Ovary (tissue), 9 donors: ENCODE data around the gene CUEDC2. TPM values are rescaled to one million over a fixed set of nuclear protein-coding genes. Genes with fewer than 3 reads are reported as not detected.
A peak's percentile ranks its signal among the peaks of the same experiment; 100 is the strongest.

Experiments used
- DNase-seq, 5 donors: peaks; one replicate each; pipeline ENCODE4 v3.0.0-alpha.2; 2019 to 2020
- H3K27ac ChIP-seq, 2 donors: fragments of 200-600 bp; one replicate each; pipeline versions ENCODE4 v1.5.1 to v1.8.0; 2019 to 2022
- H3K27me3 ChIP-seq: fragments of 200-600 bp; one replicate; pipeline ENCODE4 v1.8.0; 2022
- H3K36me3 ChIP-seq: fragments of 200-600 bp; sonication (generic); one replicate; pipeline ENCODE4 v1.5.1; 2019
- H3K4me1 ChIP-seq: one replicate; pipeline ENCODE4 v1.8.1; 2013; ENCODE audit warnings: mild to moderate bottlenecking, moderate library complexity; ENCODE audit not compliant: insufficient read depth
- H3K4me3 ChIP-seq: fragments of 200-600 bp; sonication (generic); one replicate; pipeline ENCODE4 v1.5.1; 2017
- H3K9me3 ChIP-seq, 2 donors: fragments of 200-600 bp in 1 of 2; sonication (generic) in 1 of 2; one replicate each; pipeline versions ENCODE4 v1.5.1 to v1.8.1; 2013 to 2019; ENCODE audit warnings: mild to moderate bottlenecking in 1 of 2, moderate library complexity in 1 of 2
- CTCF ChIP-seq, 3 donors: fragments of 450-650 bp in 2 of 3; fragments of 200-600 bp in 1 of 3; IDR thresholded peaks; one replicate each; pipeline versions ENCODE4 v1.5.1 to v1.8.0; 2016 to 2022; ENCODE audit warnings: antibody characterized with exemption in 3 of 3, mild to moderate bottlenecking in 1 of 3
- EP300 ChIP-seq: sonication (generic); formaldehyde crosslinking; IDR thresholded peaks from one replicate; pipeline ENCODE4 v1.6.1; 2017; ENCODE audit warnings: antibody characterized with exemption
- POLR2A ChIP-seq: fragments of 450-650 bp; IDR thresholded peaks from one replicate; pipeline ENCODE4 v1.6.1; 2017; ENCODE audit warnings: antibody characterized with exemption, mild to moderate bottlenecking, moderate library complexity
- WGBS, 3 donors: extraction: QIAGEN DNeasy Blood & Tissue Kit in 1 of 3; methylation state at CpG; one replicate each; pipeline versions ENCODE4 v1.1.5 to v1.1.7; 2013 to 2017; 5-methylcytosine and 5-hydroxymethylcytosine counted together
- intact Hi-C, 4 donors: fragments of 100-400 bp; cut with DNase I; formaldehyde crosslinking; loops; one replicate each; pipeline versions ENCODE4 v1.11.0 to v1.15.1; 2022 to 2023
- polyA plus RNA-seq, 2 donors: library from polyadenylated mRNA; stranded (reverse); fragments of 200-250 nt in 1 of 2; fragments of 350-450 nt in 1 of 2; fragmentation: Illumina TruSeq in 1 of 2; extraction: RNeasy Lipid Tissue Mini Kit (QIAGEN cat#74804) in 1 of 2; gene quantifications; one replicate each; pipeline ENCODE4 v1.2.3, GENCODE V29; 2013 to 2014
- total RNA-seq, 7 donors: library from RNA; depleted of rRNA in 2 of 7; stranded (reverse); fragments of >200 nt in 2 of 7; fragmentation: NEBNext Ultra II Directional in 3 of 7; extraction: Animal tissue kit (Norgen Biotek cat#: 25700) in 3 of 7; gene quantifications; one replicate each; pipeline versions ENCODE4 v1.1.0 to v1.2.4, GENCODE V29; 2016 to 2023
- donor health status: DM: no; HTN: no; CAD: no; lungs with moderate emphysema.
- donor health status: DM: no; HTN: no; CAD: no.
- donor health status: Bipolar disorder and iron deficiency.
- donor health status: DM: yes; HTN: yes; CAD: no.
- donor health status: DM: no; HTN: no; CAD: no.
- donor health status: DM: yes; HTN: yes; CAD: no.

CUEDC2 gene
- total and polyA plus RNA-seq, 9 donors: 34.7 to 76.5 (median 61.7) TPM

GRCh38 chr10:102404361-102405107, 27.8 kb downstream of the CUEDC2 start:
- Histone ChIP-seq H3K27me3 (no peaks in the 10 kb centered on the region), H3K4me3 (no peak overlapping the region), H3K27ac (no peak overlapping the region), H3K9me3 (no peaks in the 10 kb centered on the region), H3K4me1 (peaks cover 5% of the 10 kb centered on the region), H3K36me3 (no peaks in the 10 kb centered on the region)
- TF ChIP-seq EP300 (no peak), POLR2A (no peak), CTCF (IDR thresholded peaks at IDR 0.05) (no peak)
- peak in 1 of 5 donors; percentile 36 for DNase-seq
- WGBS, 3 donors: 89 to 93% (median 91%) methylated on average over 17 of the region's 17 CpGs
- intact Hi-C loops: loop anchor here in 1 of 4 donors (5.0 kb wide), 1 partner anchor 172 kb away; no protein-coding TSS in a partner anchor

GRCh38 chr10:102403115-102403514, 29.3 kb downstream of the CUEDC2 start:
- TF ChIP-seq EP300 (no peak), POLR2A (no peak), CTCF (IDR thresholded peaks at IDR 0.05) (no peak)
- intact Hi-C loops: loop anchor here in 1 of 4 donors (5.0 kb wide), 1 partner anchor 171 kb away; no protein-coding TSS in a partner anchor
- no peak for DNase-seq
- Histone ChIP-seq H3K4me3 (no peak overlapping the region), H3K36me3 (no peaks in the 10 kb centered on the region), H3K9me3 (no peaks in the 10 kb centered on the region), H3K27ac (no peak overlapping the region), H3K27me3 (no peaks in the 10 kb centered on the region), H3K4me1 (peaks cover 5% of the 10 kb centered on the region)
- 79 to 83% (median 83%) methylated on average over 12 to 13 of the region's 13 CpGs for WGBS, 3 donors

- no peaks in the 10 kb centered on the region for H3K27me3 ChIP-seq
- H3K4me3 ChIP-seq: no peak overlapping the region
- peaks cover 5% of the 10 kb centered on the region for H3K4me1 ChIP-seq
- H3K27ac ChIP-seq: no peak overlapping the region
- 74 to 82% (median 75%) methylated on average over 5 of the region's 5 CpGs for WGBS, 3 donors
- DNase-seq: no peak
- TF ChIP-seq CTCF (IDR thresholded peaks at IDR 0.05) (no peak), EP300 (no peak), POLR2A (no peak)
- intact Hi-C loops: loop anchor here in 1 of 4 donors (5.0 kb wide), 1 partner anchor 170 kb away; no protein-coding TSS in a partner anchor
- H3K36me3 ChIP-seq: no peaks in the 10 kb centered on the region
- no peaks in the 10 kb centered on the region for H3K9me3 ChIP-seq
These were observed 29.9 kb downstream of the CUEDC2 start for GRCh38 chr10:102402512-102402896.

GRCh38 chr10:102401735-102402511, 30.5 kb downstream of the CUEDC2 start:
- intact Hi-C loops: loop anchor here in 1 of 4 donors (5.0 kb wide), 1 partner anchor 170 kb away; no protein-coding TSS in a partner anchor
- no peaks in the 10 kb centered on the region for H3K27me3 ChIP-seq
- no peaks in the 10 kb centered on the region for H3K9me3 ChIP-seq
- peaks cover 5% of the 10 kb centered on the region for H3K4me1 ChIP-seq
- no peak for TF ChIP-seq CTCF (IDR thresholded peaks at IDR 0.05)
- 75 to 79% (median 77%) methylated on average over 18 of the region's 18 CpGs for WGBS, 3 donors
- no peaks in the 10 kb centered on the region for H3K36me3 ChIP-seq
- H3K4me3 ChIP-seq: no peak overlapping the region
- no peak for DNase-seq
- no peak overlapping the region for H3K27ac ChIP-seq
